Measurements from ENCODE around the gene PJA2. TPM values are rescaled to one million over a fixed set of nuclear protein-coding genes. Genes with fewer than 3 reads are reported as not detected.

PJA2 gene
- total and polyA plus RNA-seq, 9 of the 15 experiments (the other 6 are each of a cell fraction or from before 2014, with no cell fraction given): 25.1 to 82.1 (median 50.1) TPM

DNA sequence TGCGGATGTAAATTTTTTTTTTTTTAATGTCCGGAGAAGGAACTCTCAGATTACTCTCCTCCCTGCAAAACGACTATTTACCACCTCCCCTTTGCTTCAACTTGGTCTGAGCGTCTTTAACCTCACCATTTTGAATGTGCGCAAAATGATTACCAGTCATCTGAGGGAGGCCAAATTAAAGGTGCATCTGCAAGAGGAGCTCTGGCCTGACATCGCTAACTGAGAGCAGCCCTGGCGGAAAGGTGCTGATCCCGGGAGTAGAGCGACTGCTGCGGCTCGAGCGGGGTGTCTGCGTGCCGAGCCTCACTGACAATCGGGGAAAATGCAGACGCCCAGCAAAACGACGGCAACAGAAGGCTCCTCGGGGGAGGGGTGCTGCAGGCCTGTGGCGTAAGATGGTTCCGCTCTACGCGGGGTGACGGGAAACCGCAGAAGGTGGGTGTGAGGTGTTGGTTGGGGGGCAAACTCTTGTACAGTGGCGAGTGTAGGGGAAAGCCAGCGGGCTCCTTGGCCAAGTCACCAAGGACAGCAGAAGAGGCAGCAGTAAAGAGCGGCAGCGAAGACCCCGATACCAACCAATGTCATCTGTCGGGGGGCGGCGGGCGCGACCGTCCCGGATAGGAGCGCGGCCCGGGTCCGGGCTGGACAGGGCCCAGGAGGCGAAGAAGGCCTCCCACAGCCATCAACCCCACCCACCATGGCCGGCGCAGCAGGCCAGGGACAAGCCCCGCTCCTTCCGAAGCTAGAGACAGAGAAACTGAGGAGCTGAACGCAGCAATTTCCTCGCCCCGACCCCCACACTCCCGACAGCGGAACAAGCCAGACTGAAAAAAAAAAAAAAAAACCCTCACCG is 557 bp downstream of the PJA2 start (continued):
- TF ChIP-seq SIN3A (IDR thresholded peaks at IDR 0.05; ENCODE audit: borderline replicate concordance in 2 of 2, control insufficient read depth in 1 of 2, low read depth in 2 of 2, low read length in 2 of 2) (no peak), HNRNPLL (IDR thresholded peaks at IDR 0.05; ENCODE audit: low read depth, low read length, poor library complexity, severe bottlenecking) (peak; percentile 71), XRCC4 (IDR thresholded peaks at IDR 0.05; ENCODE audit: extremely low read depth, insufficient read depth, insufficient read length) (no peak), STAT5B (CRISPR knock-in tag; IDR thresholded peaks at IDR 0.05) (no peak), EZH2 (IDR thresholded peaks at IDR 0.05; ENCODE audit: borderline replicate concordance, low read depth, low read length) (no peak), ZNF253 (CRISPR knock-in tag; conservative IDR thresholded peaks at IDR 0.05) (no peak), ZNF589 (CRISPR knock-in tag; IDR thresholded peaks at IDR 0.05; ENCODE audit: low read depth) (no peak), RBM22 (IDR thresholded peaks at IDR 0.05; ENCODE audit: low read depth, low read length, poor library complexity, severe bottlenecking) (no peak), ZNF217 (CRISPR knock-in tag; IDR thresholded peaks at IDR 0.05) (no peak), SNIP1 (IDR thresholded peaks at IDR 0.05; ENCODE audit: low read depth) (no peak), PHB2 (IDR thresholded peaks at IDR 0.05; ENCODE audit: low read depth) (no peak)
- TF ChIP-seq, protein P1, sequence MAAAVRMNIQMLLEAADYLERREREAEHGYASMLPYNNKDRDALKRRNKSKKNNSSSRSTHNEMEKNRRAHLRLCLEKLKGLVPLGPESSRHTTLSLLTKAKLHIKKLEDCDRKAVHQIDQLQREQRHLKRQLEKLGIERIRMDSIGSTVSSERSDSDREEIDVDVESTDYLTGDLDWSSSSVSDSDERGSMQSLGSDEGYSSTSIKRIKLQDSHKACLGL (CRISPR knock-in tag; IDR thresholded peaks at IDR 0.05; ENCODE audit: borderline replicate concordance, poor library complexity, severe bottlenecking): no peak
- TF ChIP-seq, protein P2, sequence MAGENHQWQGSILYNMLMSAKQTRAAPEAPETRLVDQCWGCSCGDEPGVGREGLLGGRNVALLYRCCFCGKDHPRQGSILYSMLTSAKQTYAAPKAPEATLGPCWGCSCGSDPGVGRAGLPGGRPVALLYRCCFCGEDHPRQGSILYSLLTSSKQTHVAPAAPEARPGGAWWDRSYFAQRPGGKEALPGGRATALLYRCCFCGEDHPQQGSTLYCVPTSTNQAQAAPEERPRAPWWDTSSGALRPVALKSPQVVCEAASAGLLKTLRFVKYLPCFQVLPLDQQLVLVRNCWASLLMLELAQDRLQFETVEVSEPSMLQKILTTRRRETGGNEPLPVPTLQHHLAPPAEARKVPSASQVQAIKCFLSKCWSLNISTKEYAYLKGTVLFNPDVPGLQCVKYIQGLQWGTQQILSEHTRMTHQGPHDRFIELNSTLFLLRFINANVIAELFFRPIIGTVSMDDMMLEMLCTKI (IDR thresholded peaks at IDR 0.05; ENCODE audit: partially characterized antibody): no peak
- TF ChIP-seq, protein P3, sequence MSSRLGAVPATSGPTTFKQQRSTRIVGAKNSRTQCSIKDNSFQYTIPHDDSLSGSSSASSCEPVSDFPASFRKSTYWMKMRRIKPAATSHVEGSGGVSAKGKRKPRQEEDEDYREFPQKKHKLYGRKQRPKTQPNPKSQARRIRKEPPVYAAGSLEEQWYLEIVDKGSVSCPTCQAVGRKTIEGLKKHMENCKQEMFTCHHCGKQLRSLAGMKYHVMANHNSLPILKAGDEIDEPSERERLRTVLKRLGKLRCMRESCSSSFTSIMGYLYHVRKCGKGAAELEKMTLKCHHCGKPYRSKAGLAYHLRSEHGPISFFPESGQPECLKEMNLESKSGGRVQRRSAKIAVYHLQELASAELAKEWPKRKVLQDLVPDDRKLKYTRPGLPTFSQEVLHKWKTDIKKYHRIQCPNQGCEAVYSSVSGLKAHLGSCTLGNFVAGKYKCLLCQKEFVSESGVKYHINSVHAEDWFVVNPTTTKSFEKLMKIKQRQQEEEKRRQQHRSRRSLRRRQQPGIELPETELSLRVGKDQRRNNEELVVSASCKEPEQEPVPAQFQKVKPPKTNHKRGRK (tag; IDR thresholded peaks at IDR 0.05): no peak
- TF ChIP-seq, protein P4, sequence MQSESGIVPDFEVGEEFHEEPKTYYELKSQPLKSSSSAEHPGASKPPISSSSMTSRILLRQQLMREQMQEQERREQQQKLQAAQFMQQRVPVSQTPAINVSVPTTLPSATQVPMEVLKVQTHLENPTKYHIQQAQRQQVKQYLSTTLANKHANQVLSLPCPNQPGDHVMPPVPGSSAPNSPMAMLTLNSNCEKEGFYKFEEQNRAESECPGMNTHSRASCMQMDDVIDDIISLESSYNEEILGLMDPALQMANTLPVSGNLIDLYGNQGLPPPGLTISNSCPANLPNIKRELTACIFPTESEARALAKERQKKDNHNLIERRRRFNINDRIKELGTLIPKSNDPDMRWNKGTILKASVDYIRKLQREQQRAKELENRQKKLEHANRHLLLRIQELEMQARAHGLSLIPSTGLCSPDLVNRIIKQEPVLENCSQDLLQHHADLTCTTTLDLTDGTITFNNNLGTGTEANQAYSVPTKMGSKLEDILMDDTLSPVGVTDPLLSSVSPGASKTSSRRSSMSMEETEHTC (IDR thresholded peaks at IDR 0.05): no peak
- TF ChIP-seq, protein P5, sequence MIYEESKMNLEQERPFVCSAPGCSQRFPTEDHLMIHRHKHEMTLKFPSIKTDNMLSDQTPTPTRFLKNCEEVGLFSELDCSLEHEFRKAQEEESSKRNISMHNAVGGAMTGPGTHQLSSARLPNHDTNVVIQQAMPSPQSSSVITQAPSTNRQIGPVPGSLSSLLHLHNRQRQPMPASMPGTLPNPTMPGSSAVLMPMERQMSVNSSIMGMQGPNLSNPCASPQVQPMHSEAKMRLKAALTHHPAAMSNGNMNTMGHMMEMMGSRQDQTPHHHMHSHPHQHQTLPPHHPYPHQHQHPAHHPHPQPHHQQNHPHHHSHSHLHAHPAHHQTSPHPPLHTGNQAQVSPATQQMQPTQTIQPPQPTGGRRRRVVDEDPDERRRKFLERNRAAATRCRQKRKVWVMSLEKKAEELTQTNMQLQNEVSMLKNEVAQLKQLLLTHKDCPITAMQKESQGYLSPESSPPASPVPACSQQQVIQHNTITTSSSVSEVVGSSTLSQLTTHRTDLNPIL (CRISPR knock-in tag; IDR thresholded peaks at IDR 0.05): no peak
